OCI-LY3 (cell line): Measurements from ENCODE around the gene OSTF1.

Experiments
- H2AFZ ChIP-seq: fragments of 200-600, 300-600 bp; shearing (Covaris generic); 2 replicates; pipeline ENCODE4 v1.6.0; 2014; ENCODE audit warnings: antibody characterized with exemption, low read depth, low read length
- H3K27ac ChIP-seq: fragments of 200-600, 300-600 bp; sonication (generic); 2 replicates; pipeline ENCODE4 v1.5.1; 2014; ENCODE audit warnings: mild to moderate bottlenecking, low read length, moderate library complexity, mixed read lengths
- H3K27me3 ChIP-seq: fragments of 200-600, 300-600 bp; sonication (generic); 2 replicates; pipeline ENCODE4 v1.6.1; 2014; ENCODE audit warnings: low read depth, low read length, mixed read lengths
- H3K36me3 ChIP-seq: fragments of 200-600, 300-600 bp; sonication (generic); replicated peaks from 2 replicates; pipeline ENCODE3; 2014; ENCODE audit warnings: low read depth, low read length, mixed read lengths
- H3K4me1 ChIP-seq: fragments of 300-600, 200-600 bp; sonication (generic); 2 replicates; pipeline ENCODE4 v1.6.1; 2014; ENCODE audit warnings: low read length, mixed read lengths
- H3K4me2 ChIP-seq: fragments of 200-600, 300-600 bp; sonication (generic); 2 replicates; pipeline ENCODE4 v1.6.1; 2014; ENCODE audit warnings: low read length, mixed read lengths
- H3K4me3 ChIP-seq: fragments of 300-600, 200-600 bp; sonication (generic); 2 replicates; pipeline ENCODE4 v1.5.1; 2014; ENCODE audit warnings: antibody characterized with exemption, mild to moderate bottlenecking, low read length, moderate library complexity
- H3K79me2 ChIP-seq: fragments of 300-600, 200-600 bp; shearing (Covaris generic); 2 replicates; pipeline ENCODE4 v1.6.1; 2014; ENCODE audit warnings: mild to moderate bottlenecking, low read length, mixed read lengths
- H3K9ac ChIP-seq: fragments of 300-600, 200-600 bp; shearing (Covaris generic); 2 replicates; pipeline ENCODE4 v1.6.0; 2014; ENCODE audit warnings: mild to moderate bottlenecking, low read length, moderate library complexity
- H3K9me3 ChIP-seq: fragments of 200-600, 300-600 bp; shearing (Covaris generic); 2 replicates; pipeline ENCODE4 v1.6.1; 2014; ENCODE audit warnings: low read length, mixed read lengths; ENCODE audit not compliant: insufficient read depth
- H4K20me1 ChIP-seq: fragments of 200-600, 300-600 bp; sonication (generic); 2 replicates; pipeline ENCODE4 v1.6.1; 2016; ENCODE audit warnings: low read length, mixed read lengths; ENCODE audit not compliant: insufficient read depth
- CTCF ChIP-seq: fragments of 200-600, 300-600 bp; sonication (generic); IDR thresholded peaks from 2 replicates; pipeline ENCODE4 v1.5.1; 2014; ENCODE audit warnings: antibody characterized with exemption, low read length, low read depth
- EZH2phosphoT487 ChIP-seq: fragments of 200-600 bp; shearing (Covaris generic); IDR thresholded peaks from 2 replicates; pipeline ENCODE4 v1.6.1; 2018; ENCODE audit warnings: antibody characterized with exemption, mixed run types, low read depth

Gene OSTF1, protein sequence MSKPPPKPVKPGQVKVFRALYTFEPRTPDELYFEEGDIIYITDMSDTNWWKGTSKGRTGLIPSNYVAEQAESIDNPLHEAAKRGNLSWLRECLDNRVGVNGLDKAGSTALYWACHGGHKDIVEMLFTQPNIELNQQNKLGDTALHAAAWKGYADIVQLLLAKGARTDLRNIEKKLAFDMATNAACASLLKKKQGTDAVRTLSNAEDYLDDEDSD

GRCh38 chr9:75087824-75088645 lies at the start of gene OSTF1, which contains the start of gene NMRK1:
TSS of gene OSTF1 (plus strand) at chr9:75088514. CDS start at chr9:75088693, 179 bp downstream.
TSS of gene NMRK1 (minus strand) at chr9:75088155. CDS start at chr9:75083115, 5,040 bp downstream.
- Histone ChIP-seq H2AFZ (peak within 1 kb of the TSS; percentile 89), H3K4me1 (peaks cover 11% of the 10 kb centered on the region), H4K20me1 (0 out of 2 replicates have a peak, but pooled peaks cover 8% of the 10 kb centered on the region), H3K27ac (peak within 1 kb of the TSS; percentile 69), H3K9me3 (no peaks in the 10 kb centered on the region), H3K4me2 (peak within 1 kb of the TSS; percentile 84), H3K27me3 (no peaks in the 10 kb centered on the region), H3K9ac (peak within 1 kb of the TSS; percentile 79), H3K79me2 (no peaks in the 10 kb centered on the region), H3K36me3 (no peaks in the 10 kb centered on the region), H3K4me3 (peak within 1 kb of the TSS; percentile 92)
- TF ChIP-seq CTCF: no peak
- TF ChIP-seq EZH2phosphoT487: no peak

- Histone ChIP-seq H3K4me1 (peaks cover 1% of the 10 kb centered on the region; the same call in 1 of the 2 replicates), H3K27ac (no peak overlapping the region), H3K36me3 (no peaks in the 10 kb centered on the region), H2AFZ (no peak overlapping the region), H3K4me3 (no peak overlapping the region), H4K20me1 (no peaks in the 10 kb centered on the region), H3K9me3 (no peaks in the 10 kb centered on the region), H3K27me3 (peaks cover under 1% of the 10 kb centered on the region; the same call in 1 of the 2 replicates), H3K4me2 (no peak overlapping the region), H3K79me2 (no peaks in the 10 kb centered on the region), H3K9ac (no peak overlapping the region)
- TF ChIP-seq CTCF (no peak), EZH2phosphoT487 (no peak)
Observed at GRCh38 chr9:75039009-75039408, 49.3 kb upstream of the OSTF1 start.

DNA sequence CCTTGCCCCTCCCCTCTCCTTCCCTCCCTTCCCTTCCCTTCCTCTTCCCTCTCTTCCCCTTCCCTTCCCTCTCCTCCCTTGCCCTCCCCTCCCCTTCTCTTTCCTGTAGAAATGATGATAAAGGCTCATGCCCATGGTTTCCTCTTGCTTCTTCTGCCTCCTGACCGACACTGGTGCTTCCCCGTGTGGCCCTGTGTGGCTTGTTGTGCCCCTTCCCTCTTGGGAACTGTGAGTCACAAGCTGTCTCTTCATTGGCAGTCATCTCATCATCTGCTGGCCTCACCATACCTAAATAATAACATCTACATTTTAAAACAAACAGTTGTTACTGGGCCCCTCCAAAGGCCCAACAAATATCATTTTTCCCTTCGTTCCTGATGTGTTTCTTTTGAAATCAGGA lies 48.5 kb upstream of the OSTF1 start:
- H3K27me3 ChIP-seq: peaks cover 6% of the 10 kb centered on the region; the same call in 1 of the 2 replicates
- H4K20me1 ChIP-seq: no peaks in the 10 kb centered on the region
- H3K9me3 ChIP-seq: no peaks in the 10 kb centered on the region
- H3K4me2 ChIP-seq: no peak overlapping the region
- no peaks in the 10 kb centered on the region for H3K79me2 ChIP-seq
- no peaks in the 10 kb centered on the region for H3K36me3 ChIP-seq
- H3K27ac ChIP-seq: no peak overlapping the region
- no peak overlapping the region for H3K9ac ChIP-seq
- no peak overlapping the region for H2AFZ ChIP-seq
- no peak overlapping the region for H3K4me3 ChIP-seq
- no peaks in the 10 kb centered on the region for H3K4me1 ChIP-seq
- TF ChIP-seq EZH2phosphoT487 (no peak), CTCF (no peak)

DNA sequence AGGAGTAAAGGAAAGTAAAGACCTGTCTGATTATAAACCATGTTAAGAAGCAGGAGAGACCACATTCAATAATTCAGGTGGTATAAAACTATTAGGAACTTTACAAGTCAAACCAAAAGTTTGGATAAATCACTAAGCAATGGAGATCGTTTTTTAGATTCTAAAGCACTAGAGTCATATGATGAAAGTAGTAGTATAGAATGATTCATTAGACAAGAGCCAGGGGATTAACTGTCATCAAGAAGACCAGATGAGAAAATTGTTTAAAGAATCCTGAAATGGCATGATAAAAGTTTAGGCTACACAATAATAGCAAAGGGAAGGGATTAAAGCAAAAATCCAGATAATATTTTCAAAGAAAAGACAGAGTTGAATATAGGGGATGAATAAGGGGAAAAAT lies 47.3 kb upstream of the OSTF1 start:
- Histone ChIP-seq H3K4me1 (no peaks in the 10 kb centered on the region), H3K4me2 (no peak overlapping the region), H3K9ac (no peak overlapping the region)

More for the DNA sequence above, 47.3 kb upstream of the OSTF1 start:
- H3K4me3 ChIP-seq: no peak overlapping the region
- no peaks in the 10 kb centered on the region for H3K36me3 ChIP-seq
- TF ChIP-seq EZH2phosphoT487 (no peak), CTCF (no peak)
- H3K79me2 ChIP-seq: no peaks in the 10 kb centered on the region
- H3K27ac ChIP-seq: no peak overlapping the region
- no peak overlapping the region for H2AFZ ChIP-seq
- no peaks in the 10 kb centered on the region for H3K9me3 ChIP-seq
- H3K27me3 ChIP-seq: peaks cover 7% of the 10 kb centered on the region; the same call in 1 of the 2 replicates
- H4K20me1 ChIP-seq: no peaks in the 10 kb centered on the region
